Measurements from ENCODE around the gene CCDC177. TPM values are rescaled to one million over a fixed set of nuclear protein-coding genes. Genes with fewer than 3 reads are reported as not detected.

The CCDC177 gene
- total RNA-seq, 6 experiments from 2014 or later: 0.06 to 0.11 (median 0.07) TPM; not detected in 3

DNA sequence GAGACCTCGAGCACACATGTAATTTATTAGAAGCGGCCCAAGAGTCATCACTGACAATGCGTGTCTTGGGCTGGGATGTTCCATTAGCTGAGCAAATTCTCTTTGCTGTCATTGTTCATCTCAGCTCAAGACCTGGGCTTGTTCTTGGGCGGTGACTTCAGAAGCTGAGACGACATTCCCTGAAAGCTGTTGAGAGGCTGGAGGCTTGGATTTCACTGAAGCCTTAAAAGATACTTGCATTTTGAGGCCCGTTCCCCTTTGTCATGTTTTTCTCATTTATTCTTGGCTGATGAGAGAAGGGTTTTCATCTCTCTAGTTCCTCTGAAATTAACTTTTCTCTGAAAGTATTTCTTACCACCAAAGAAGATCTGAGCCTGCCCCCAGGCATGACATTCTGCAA, 20.2 kb upstream of the CCDC177 start:
- Histone ChIP-seq H3K36me3 (no peaks in the 10 kb centered on the region), H3K27me3 (no peaks in the 10 kb centered on the region), H3K9me3 (no peaks in the 10 kb centered on the region), H3K27ac (no peak overlapping the region), H3K4me3 (no peak overlapping the region), H3K4me1 (no peaks in the 10 kb centered on the region)
- no peak for DNase-seq
- ATAC-seq: no peak
- intact Hi-C loops (cut with DNase I): no loop called here
- WGBS (ENCODE audit: insufficient coverage, low coverage, low lambda C conversion rate, missing lambda C conversion rate): 93% methylated on average over 6 of the region's 6 CpGs
- no peak for TF ChIP-seq POLR2A (IDR thresholded peaks at IDR 0.05)
- TF ChIP-seq, protein P1, sequence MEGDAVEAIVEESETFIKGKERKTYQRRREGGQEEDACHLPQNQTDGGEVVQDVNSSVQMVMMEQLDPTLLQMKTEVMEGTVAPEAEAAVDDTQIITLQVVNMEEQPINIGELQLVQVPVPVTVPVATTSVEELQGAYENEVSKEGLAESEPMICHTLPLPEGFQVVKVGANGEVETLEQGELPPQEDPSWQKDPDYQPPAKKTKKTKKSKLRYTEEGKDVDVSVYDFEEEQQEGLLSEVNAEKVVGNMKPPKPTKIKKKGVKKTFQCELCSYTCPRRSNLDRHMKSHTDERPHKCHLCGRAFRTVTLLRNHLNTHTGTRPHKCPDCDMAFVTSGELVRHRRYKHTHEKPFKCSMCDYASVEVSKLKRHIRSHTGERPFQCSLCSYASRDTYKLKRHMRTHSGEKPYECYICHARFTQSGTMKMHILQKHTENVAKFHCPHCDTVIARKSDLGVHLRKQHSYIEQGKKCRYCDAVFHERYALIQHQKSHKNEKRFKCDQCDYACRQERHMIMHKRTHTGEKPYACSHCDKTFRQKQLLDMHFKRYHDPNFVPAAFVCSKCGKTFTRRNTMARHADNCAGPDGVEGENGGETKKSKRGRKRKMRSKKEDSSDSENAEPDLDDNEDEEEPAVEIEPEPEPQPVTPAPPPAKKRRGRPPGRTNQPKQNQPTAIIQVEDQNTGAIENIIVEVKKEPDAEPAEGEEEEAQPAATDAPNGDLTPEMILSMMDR (IDR thresholded peaks at IDR 0.05): no peak

DNA sequence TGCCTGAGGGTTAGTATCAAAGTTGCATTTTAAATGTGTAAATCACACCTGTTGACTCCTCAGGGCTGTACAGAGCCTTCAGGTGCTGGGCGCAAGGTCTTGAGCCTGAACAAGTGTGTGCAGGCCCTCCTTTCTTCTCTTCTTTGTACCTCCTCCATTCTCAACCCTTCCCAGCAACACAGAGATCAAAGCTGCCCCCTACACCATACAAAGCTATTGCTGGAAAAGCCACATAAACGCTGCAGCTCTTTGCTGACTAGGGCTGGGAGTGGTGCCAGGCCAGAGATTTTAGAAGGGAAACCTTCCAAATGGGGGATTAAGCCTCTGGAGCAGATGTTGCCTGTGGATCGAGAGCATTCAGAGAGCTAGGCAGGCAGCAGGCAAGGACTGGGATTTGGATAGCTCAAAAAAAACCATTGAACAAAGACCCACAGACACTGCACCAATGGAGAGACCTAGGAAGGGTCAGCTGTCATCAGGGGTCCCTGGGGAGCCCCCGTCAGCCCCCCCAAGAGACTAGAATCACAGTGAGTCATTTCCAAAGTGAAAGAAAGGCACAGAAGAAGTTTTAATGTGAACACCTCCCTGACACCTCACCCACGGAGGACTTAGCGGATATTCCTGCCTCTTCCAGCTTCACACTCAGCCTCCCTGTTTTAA, 18.5 kb upstream of the CCDC177 start:
- ATAC-seq (no peak), DNase-seq (no peak)
- no peak for TF ChIP-seq POLR2A (IDR thresholded peaks at IDR 0.05)
- TF ChIP-seq, protein P1 (IDR thresholded peaks at IDR 0.05): no peak
- intact Hi-C loops (cut with DNase I): no loop called here
- no peaks in the 10 kb centered on the region for H3K27me3 ChIP-seq
- no peak overlapping the region for H3K27ac ChIP-seq
- no peaks in the 10 kb centered on the region for H3K9me3 ChIP-seq
- H3K36me3 ChIP-seq: no peaks in the 10 kb centered on the region
- H3K4me1 ChIP-seq: no peaks in the 10 kb centered on the region
- H3K4me3 ChIP-seq: no peak overlapping the region
- WGBS (ENCODE audit: insufficient coverage, low coverage, low lambda C conversion rate, missing lambda C conversion rate): 63% methylated on average over 5 of the region's 6 CpGs

DNA sequence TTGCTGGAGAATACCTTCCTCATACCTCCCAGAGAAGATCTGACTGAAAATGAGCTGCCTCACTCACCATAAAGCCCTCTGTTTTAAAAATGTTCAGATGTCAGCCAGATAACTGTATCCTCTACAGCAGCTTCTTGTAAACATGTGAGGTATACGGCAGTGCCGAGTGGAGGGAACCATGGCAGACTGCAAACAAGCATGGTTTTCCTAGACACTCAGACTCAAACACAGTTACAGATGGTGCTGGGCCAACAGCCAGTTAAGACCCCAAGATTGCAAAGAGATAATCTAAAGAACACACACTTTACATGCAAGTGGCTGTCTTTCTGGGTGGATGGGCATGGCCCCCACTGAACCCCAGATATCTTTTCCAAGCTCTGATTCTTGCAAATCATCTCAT, 16.6 kb upstream of the CCDC177 start:
- H3K9me3 ChIP-seq: no peaks in the 10 kb centered on the region
- no peak overlapping the region for H3K27ac ChIP-seq
- intact Hi-C loops (cut with DNase I): no loop called here
- ATAC-seq (no peak), DNase-seq (no peak)
- no peaks in the 10 kb centered on the region for H3K4me1 ChIP-seq
- no peak overlapping the region for H3K4me3 ChIP-seq
- no peak for TF ChIP-seq POLR2A (IDR thresholded peaks at IDR 0.05)
- TF ChIP-seq, protein P1 (IDR thresholded peaks at IDR 0.05): no peak
- WGBS (ENCODE audit: insufficient coverage, low coverage, low lambda C conversion rate, missing lambda C conversion rate): no CpG with 5 or more reads among the region's 2 CpGs
- H3K36me3 ChIP-seq: no peaks in the 10 kb centered on the region
- H3K27me3 ChIP-seq: no peaks in the 10 kb centered on the region

DNA sequence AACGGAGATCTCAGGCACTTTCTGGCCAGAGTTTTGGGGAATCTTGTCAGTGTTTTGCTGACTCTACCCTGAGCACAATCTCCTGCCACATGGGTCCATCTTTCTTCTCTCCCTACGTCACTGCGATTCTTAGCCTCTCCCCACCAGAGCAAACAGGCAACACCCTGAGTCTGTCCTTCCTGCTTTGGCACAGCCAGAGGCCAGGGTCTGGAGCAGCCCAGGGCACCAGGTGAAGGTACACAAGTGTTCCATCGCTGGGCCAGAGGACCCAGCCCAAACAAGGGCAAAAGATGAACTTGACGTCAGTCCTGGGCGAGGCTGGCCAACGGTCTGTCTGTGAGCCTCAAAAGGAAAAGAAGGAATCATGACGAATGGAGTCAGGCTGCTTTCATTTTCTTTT, 12.7 kb upstream of the CCDC177 start:
- peak in 2 of 4 donors; percentile 47 to 76 for ATAC-seq
- H3K27ac ChIP-seq: no peak overlapping the region
- 57% methylated on average over 8 of the region's 8 CpGs for WGBS (ENCODE audit: insufficient coverage, low coverage, low lambda C conversion rate, missing lambda C conversion rate)

More for the DNA sequence above, 12.7 kb upstream of the CCDC177 start:
- no peaks in the 10 kb centered on the region for H3K36me3 ChIP-seq
- no peak overlapping the region for H3K4me3 ChIP-seq
- no peaks in the 10 kb centered on the region for H3K9me3 ChIP-seq
- H3K4me1 ChIP-seq: no peaks in the 10 kb centered on the region
- TF ChIP-seq, protein P1 (IDR thresholded peaks at IDR 0.05): no peak
- no peak for TF ChIP-seq POLR2A (IDR thresholded peaks at IDR 0.05)
- peak in 1 of 3 donors; percentile 72 for DNase-seq
- no peaks in the 10 kb centered on the region for H3K27me3 ChIP-seq
- intact Hi-C loops (cut with DNase I): loop anchor here (5.0 to 10.0 kb wide), 2 partner anchors 137 to 140 kb away; no protein-coding TSS in a partner anchor

Measured in right lobe of liver (tissue), 6 donors.